Endodermal cell (in vitro differentiated cells): ENCODE results near the gene DNAJC4. TPM values are rescaled to one million over a fixed set of nuclear protein-coding genes. Genes with fewer than 3 reads are reported as not detected.

ENCODE experiments used
- DNase-seq: peaks from one replicate; pipeline ENCODE4 v3.0.0-alpha.2; 2017
- H3K27ac ChIP-seq: 2 replicates; pipeline ENCODE4 v1.5.1; 2013; ENCODE audit warnings: mild to moderate bottlenecking, low read depth, low read length, moderate library complexity
- H3K27me3 ChIP-seq: 2 replicates; pipeline ENCODE4 v1.6.1; 2013; ENCODE audit warnings: mild to moderate bottlenecking, low read length, moderate library complexity; ENCODE audit not compliant: insufficient read depth, control insufficient read depth, poor library complexity, severe bottlenecking
- H3K36me3 ChIP-seq: 2 replicates; pipeline ENCODE4 v1.7.0; 2013; ENCODE audit warnings: mild to moderate bottlenecking, low read length, moderate library complexity; ENCODE audit not compliant: control insufficient read depth, insufficient read depth
- H3K4me1 ChIP-seq: one replicate; pipeline ENCODE4 v1.7.0; 2013; ENCODE audit warnings: low read length; ENCODE audit not compliant: control insufficient read depth, insufficient read depth
- H3K4me3 ChIP-seq: 2 replicates; pipeline ENCODE4 v1.5.1; 2013; ENCODE audit warnings: mild to moderate bottlenecking, low read length, moderate library complexity
- H3K9ac ChIP-seq: 2 replicates; pipeline ENCODE4 v1.6.1; 2013; ENCODE audit warnings: mild to moderate bottlenecking, low read length, moderate library complexity; ENCODE audit not compliant: poor library complexity, severe bottlenecking; ENCODE audit errors: extremely low read depth
- H3K9me3 ChIP-seq: 2 replicates; pipeline ENCODE4 v1.6.1; 2013; ENCODE audit warnings: mild to moderate bottlenecking, low read length, moderate library complexity; ENCODE audit not compliant: control insufficient read depth
- H3K27ac Mint-ChIP-seq: 2 replicates; pipeline ENCODE4 v1.8.0; 2020; ENCODE audit warnings: mixed read lengths
- H3K27me3 Mint-ChIP-seq: 2 replicates; pipeline ENCODE4 v1.8.0; 2021; ENCODE audit warnings: mild to moderate bottlenecking, mixed read lengths; ENCODE audit not compliant: insufficient read depth
- H3K36me3 Mint-ChIP-seq: 2 replicates; pipeline ENCODE4 v1.8.0; 2020; ENCODE audit warnings: low read depth, mixed read lengths
- H3K4me1 Mint-ChIP-seq: 2 replicates; pipeline ENCODE4 v1.8.0; 2020; ENCODE audit warnings: mixed read lengths
- H3K4me3 Mint-ChIP-seq: 2 replicates; pipeline ENCODE4 v1.8.0; 2020; ENCODE audit warnings: mild to moderate bottlenecking, moderate library complexity, mixed read lengths
- H3K9me3 Mint-ChIP-seq: 2 replicates; pipeline ENCODE4 v1.8.0; 2020; ENCODE audit warnings: mild to moderate bottlenecking, mixed read lengths
- WGBS, 2 experiments: methylation state at CpG; one replicate each; pipeline versions ENCODE4 v1.1.5 to v1.1.7; 2013; ENCODE audit warnings: missing lambda C conversion rate in 2 of 2, mixed read lengths in 1 of 2; ENCODE audit not compliant: insufficient coverage in 1 of 2, insufficient read length in 1 of 2; 5-methylcytosine and 5-hydroxymethylcytosine counted together
- total RNA-seq, 2 donors: library from RNA; stranded (reverse); fragmentation: NEBNext Ultra II Directional in 1 of 2; extraction: Animal tissue kit (Norgen Biotek cat#: 25700) in 1 of 2; gene quantifications; 2 replicates in 1 of 2; 3 replicates in 1 of 2; pipeline ENCODE4 v1.2.1, GENCODE V29; 2021
- TF ChIP-seq, protein P1 (sequence below): fragments of 200-600 bp; sonication (generic); conservative IDR thresholded peaks from 2 replicates; pipeline ENCODE4 v1.5.0; 2021; ENCODE audit warnings: antibody characterized with exemption, mild to moderate bottlenecking

DNAJC4 gene
- total RNA-seq, 2 donors from 2014 or later = 20.3 to 22.9 TPM

DNA sequence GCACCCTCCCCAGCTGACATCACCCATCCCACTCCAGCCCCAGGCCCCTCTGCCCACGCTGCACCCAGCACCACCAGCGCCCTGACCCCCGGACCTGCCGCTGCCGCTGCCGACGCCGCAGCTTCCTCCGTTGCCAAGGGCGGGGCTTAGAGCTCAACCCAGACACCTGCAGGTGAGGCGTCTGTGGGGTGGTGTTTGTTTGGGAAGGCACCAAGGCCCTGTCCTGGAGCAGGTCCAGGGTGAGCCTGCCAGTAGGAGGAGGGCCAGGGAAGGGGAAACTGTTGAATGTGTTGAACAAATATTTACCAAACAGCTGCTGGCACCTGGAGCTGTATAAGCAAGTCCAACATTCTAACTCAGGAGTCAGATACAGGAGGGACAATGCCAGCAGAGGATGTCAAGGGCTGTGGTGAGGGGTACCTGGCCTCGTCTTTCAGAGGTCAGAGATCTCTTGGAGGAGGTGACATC, 7.2 kb downstream of the DNAJC4 start:
- Histone ChIP-seq H3K27ac (no peak overlapping the region), H3K27me3 (no peaks in the 10 kb centered on the region), H3K4me1 (no peaks in the 10 kb centered on the region), H3K9me3 (no peaks in the 10 kb centered on the region), H3K36me3 (peaks cover 10% of the 10 kb centered on the region), H3K9ac (no peak overlapping the region), H3K4me3 (no peak overlapping the region)
- H3K36me3 Mint-ChIP-seq = peaks cover 18% of the 10 kb centered on the region
- 83 to 94% methylated on average over 2 to 12 of the region's 12 CpGs for WGBS, 2 experiments
- peaks cover 1% of the 10 kb centered on the region for H3K27me3 Mint-ChIP-seq
- DNase-seq = no peak
- H3K27ac Mint-ChIP-seq = no peak overlapping the region
- TF ChIP-seq, protein P1, sequence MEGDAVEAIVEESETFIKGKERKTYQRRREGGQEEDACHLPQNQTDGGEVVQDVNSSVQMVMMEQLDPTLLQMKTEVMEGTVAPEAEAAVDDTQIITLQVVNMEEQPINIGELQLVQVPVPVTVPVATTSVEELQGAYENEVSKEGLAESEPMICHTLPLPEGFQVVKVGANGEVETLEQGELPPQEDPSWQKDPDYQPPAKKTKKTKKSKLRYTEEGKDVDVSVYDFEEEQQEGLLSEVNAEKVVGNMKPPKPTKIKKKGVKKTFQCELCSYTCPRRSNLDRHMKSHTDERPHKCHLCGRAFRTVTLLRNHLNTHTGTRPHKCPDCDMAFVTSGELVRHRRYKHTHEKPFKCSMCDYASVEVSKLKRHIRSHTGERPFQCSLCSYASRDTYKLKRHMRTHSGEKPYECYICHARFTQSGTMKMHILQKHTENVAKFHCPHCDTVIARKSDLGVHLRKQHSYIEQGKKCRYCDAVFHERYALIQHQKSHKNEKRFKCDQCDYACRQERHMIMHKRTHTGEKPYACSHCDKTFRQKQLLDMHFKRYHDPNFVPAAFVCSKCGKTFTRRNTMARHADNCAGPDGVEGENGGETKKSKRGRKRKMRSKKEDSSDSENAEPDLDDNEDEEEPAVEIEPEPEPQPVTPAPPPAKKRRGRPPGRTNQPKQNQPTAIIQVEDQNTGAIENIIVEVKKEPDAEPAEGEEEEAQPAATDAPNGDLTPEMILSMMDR = no peak
- no peaks in the 10 kb centered on the region for H3K9me3 Mint-ChIP-seq
- H3K4me3 Mint-ChIP-seq = no peak overlapping the region
- H3K4me1 Mint-ChIP-seq = peaks cover 13% of the 10 kb centered on the region

DNA sequence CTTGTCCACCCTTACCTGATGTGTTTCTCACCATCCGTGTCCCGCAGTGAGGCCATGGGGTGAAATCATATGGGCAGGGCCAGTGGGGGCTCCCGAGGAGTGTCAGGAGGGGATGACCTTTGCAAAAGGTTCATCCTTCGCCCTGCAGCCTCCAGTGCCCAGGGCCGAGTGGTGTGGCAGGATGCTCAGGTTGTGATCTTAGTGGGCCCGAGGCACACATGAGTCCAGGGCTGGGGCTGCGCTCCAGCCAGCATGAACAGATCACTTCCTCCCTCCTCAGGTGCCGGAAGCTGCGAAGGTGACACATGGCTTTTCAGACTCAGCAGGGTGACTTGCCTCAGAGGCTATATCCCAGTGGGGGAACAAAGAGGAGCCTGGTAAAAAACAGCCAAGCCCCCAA, 7.7 kb downstream of the DNAJC4 start:
- Histone ChIP-seq H3K36me3 (peaks cover 16% of the 10 kb centered on the region), H3K9me3 (no peaks in the 10 kb centered on the region), H3K27me3 (no peaks in the 10 kb centered on the region), H3K4me1 (no peaks in the 10 kb centered on the region), H3K27ac (no peak overlapping the region), H3K4me3 (no peak overlapping the region), H3K9ac (no peak overlapping the region)
- WGBS, 2 experiments = 95 to 100% methylated on average over 9 of the region's 9 CpGs
- H3K4me3 Mint-ChIP-seq = no peak overlapping the region
- no peaks in the 10 kb centered on the region for H3K9me3 Mint-ChIP-seq
- H3K4me1 Mint-ChIP-seq = peaks cover 13% of the 10 kb centered on the region
- no peak for DNase-seq
- no peak overlapping the region for H3K27ac Mint-ChIP-seq
- H3K27me3 Mint-ChIP-seq = no peaks in the 10 kb centered on the region
- H3K36me3 Mint-ChIP-seq = peaks cover 21% of the 10 kb centered on the region
- TF ChIP-seq, protein P1 = no peak

DNA sequence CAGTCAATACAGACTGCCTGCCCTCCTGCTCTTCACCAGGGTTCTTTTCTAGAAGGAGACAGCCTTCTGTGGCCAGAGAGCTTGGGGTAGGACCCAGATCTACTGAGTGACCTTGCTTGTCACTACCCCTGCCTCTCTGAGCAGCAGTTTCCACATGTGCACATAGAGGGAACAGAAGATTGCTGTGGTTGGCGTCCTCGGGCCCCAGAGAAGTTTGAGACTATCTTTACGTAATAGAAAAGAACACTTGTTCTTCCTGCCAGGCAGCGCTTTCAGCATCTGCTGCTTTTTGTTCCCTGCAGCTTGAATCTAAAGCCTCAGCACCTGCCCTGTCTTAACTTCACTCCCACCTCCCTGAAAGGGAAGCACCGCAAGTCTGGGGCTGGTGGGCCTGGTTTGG, 8.7 kb downstream of the DNAJC4 start:
- DNase-seq = no peak
- H3K27ac ChIP-seq = no peak overlapping the region
- peaks cover 30% of the 10 kb centered on the region for H3K36me3 Mint-ChIP-seq
- H3K27me3 ChIP-seq = no peaks in the 10 kb centered on the region
- no peak overlapping the region for H3K4me3 ChIP-seq
- H3K4me1 ChIP-seq = no peaks in the 10 kb centered on the region
- H3K4me1 Mint-ChIP-seq = peaks cover 13% of the 10 kb centered on the region
- TF ChIP-seq, protein P1 = no peak
- no peak overlapping the region for H3K9ac ChIP-seq
- H3K9me3 ChIP-seq = no peaks in the 10 kb centered on the region
- H3K36me3 ChIP-seq = peaks cover 25% of the 10 kb centered on the region
- no peak overlapping the region for H3K4me3 Mint-ChIP-seq
- no peaks in the 10 kb centered on the region for H3K27me3 Mint-ChIP-seq
- WGBS, 2 experiments = 95 to 98% methylated on average over 4 to 5 of the region's 5 CpGs
- H3K9me3 Mint-ChIP-seq = no peaks in the 10 kb centered on the region
- H3K27ac Mint-ChIP-seq = no peak overlapping the region
